HG03175 (cell line): Measurements from ENCODE around the gene MGRN1.
"Not testable (repeated sequence)": the region's sequence is repeated elsewhere in the genome, so short reads cannot be mapped to it uniquely, and the experiment has no call there.

ENCODE experiments used
- ATAC-seq: cut with Tn5 transposase; IDR thresholded peaks from one replicate; pipeline ENCODE4 v1.9.1; 2021; ENCODE audit warnings: mild to moderate bottlenecking, moderate library complexity; ENCODE audit not compliant: unreplicated experiment

The MGRN1 gene

DNA sequence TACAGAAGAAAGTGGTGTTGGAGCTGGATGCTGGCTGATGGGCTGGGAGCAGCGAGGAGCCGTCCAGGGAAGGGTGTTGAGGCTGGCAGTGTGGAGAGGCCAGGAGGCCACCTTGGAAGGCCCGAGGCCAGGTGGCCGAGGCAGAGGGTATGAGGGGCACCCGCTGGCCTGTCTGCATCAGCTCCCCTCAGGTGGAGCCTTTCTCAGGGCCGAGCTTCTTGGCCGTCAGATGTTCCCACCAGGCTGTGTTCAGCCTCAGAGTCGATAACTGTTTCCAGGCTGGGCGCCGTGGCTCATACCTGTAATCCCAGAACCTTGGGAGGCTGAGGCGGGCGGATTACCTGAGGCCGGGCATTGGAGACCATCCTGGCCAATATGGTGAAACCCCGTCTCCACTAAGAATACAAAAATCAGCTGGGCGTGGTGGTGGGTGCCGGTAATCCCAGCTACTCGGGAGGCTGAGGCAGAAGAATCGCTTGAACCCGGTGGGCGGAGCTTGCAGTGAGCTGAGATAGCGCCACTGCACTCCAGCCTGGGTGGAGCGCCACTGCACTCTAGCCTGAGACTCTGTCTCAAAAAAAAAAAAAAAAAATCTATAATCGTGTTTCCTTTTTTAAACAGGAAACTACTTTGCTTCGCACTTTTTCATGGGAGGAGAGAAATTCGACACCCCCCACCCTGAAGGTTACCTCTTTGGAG lies 25.3 kb downstream of the MGRN1 start:
- ATAC-seq = no peak

GRCh38 chr16:4650443-4651074 lies 25.9 kb downstream of the MGRN1 start:
- ATAC-seq = not testable (repeated sequence)

DNA sequence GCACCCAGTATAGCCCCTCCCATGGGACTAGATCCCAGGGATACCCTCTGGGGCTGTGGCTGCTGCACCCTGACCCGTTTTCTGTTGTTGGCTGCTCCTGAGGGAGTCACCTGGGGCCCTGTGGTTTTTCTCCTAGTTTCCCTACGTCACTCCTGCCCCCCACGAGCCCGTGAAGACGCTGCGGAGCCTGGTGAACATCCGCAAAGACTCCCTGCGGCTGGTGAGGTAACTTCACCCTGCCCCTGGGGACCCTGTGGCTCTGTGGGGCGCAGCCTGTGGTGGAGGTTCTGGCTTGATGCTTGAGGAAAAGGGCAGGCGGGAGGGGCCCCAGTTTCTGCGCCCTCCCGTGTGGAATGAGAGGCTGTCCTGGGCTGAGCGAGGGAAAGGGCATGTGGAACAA lies 27.2 kb downstream of the MGRN1 start:
- no peak for ATAC-seq

DNA sequence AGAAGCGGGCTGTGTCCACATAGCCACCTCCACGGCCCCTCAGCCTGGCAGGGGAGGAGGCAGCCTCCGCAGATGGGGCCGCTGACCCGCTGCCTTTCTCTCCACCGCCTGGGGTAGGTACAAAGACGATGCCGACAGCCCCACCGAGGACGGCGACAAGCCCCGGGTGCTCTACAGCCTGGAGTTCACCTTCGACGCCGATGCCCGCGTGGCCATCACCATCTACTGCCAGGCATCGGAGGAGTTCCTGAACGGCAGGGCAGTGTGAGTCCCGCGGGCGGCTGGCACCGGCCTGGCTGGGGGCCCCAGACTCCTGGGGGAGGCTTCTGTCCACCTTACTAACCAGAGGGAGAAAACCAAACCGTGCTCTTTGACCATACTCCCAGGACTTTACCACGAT lies 27.9 kb downstream of the MGRN1 start:
- no peak for ATAC-seq

DNA sequence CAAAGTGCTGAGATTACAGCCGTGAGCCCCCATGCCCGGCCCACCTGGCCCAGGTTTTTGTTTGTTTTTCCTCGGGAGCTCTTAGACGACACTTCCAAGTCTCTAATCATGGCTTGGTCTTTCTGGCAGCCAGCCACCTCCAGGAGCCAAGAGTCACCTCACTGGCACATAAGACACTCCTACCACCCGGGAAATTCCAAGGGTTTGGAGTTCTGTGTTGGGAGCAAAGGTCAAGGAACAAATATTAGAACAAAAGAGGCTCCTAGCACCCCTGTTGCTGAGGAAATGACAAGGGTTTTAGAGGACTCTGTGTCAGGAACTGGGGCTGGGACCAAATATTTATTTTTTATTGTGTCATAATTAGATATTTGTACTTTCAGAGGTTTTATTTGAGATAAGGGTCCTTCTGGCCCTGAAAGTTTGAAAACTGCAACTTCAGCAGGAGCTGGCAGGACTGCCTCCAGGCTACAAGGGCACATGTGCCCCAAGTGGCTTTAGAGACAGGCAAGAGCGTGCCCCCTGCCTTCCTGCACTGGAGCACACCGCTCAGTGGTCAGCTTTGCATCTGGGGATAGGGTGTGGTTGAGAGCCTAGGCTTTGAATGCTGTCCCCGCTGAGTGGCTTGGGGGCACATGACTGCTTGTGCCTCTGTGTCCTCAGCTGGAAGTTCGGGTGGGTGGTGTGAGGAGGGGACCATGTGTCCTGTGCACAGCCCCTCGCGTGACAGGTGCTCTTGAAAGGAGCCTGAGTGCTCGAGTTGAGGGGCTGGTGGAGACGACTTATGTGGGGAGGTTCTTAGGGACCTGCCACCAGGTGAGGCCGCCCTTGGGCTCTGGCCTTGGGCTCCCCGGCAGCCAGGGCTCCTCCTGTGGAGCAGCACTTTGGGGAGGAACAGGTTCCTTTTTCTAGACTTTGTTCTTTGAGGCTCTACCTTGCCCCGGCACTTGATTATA lies 29.7 kb downstream of the MGRN1 start:
- no peak for ATAC-seq

GRCh38 chr16:4654964-4655590 lies 30.5 kb downstream of the MGRN1 start:
- ATAC-seq = no peak

DNA sequence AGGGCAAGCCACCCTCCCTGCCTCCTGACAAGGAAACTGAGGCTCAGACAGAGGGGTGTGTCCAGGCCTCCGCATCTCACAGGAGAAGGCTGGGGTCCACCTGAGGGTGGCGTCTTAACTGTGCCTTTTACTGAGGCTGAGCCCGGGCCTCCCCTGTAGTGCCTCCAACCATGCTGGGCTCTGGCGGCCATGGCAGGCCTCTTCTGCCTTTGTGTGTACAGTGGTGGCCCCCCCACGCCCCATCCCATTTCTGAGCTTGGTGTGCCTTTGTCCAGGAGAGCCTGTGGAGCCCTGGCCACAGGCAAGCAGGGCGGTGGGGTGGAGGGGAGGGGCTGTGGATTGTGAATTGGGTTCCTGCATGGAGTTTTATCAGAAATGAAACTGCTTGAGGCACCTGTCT lies 31.2 kb downstream of the MGRN1 start:
- no peak for ATAC-seq

DNA sequence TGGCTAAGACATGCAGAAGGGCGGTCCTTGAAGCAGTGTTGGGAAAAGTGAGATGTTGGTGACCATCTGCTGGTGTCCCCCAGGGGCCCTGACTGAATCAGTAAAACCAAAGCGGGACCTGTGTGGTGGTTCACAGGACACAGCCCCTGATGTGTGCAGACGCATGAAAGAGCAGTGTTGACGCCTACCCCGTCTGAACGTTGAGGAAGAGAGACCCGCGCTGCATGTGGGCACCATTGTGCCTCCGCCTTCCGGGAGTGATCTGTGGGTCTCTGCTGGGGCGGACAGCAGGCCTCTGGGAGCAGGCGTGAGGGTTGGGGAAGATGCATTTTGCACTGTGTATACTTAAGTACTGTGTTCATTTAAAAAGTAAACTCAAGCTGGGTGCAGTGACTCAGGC lies 31.6 kb downstream of the MGRN1 start:
- no peak for ATAC-seq

GRCh38 chr16:4656695-4657686 lies 32.4 kb downstream of the MGRN1 start:
- no peak for ATAC-seq

- no peak for ATAC-seq
Observed at GRCh38 chr16:4659363-4660353, 35.0 kb downstream of the MGRN1 start.

- ATAC-seq = no peak
Observed at GRCh38 chr16:4660454-4661007, 35.9 kb downstream of the MGRN1 start.

DNA sequence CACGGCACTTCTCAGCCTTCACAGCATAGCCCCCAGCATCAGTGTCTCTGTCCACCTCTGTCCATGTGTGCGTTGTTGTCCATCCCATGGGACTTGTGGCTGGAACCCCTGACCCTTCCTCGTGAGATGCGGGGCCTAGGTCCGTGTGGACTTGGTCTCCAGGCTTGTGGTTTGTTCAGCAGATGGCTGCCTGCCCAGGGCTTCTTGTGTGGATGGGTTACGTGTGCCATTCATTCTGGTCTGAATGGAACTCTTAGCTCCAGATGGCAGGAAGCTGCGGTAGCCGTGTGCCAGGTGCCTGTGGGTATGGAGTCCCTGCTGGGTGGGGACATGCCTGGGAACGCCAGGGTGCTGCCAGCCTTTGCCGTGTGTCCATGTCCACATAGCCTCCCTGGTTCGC lies 37.0 kb downstream of the MGRN1 start:
- no peak for ATAC-seq

- ATAC-seq = no peak
Observed at GRCh38 chr16:4663465-4663776, 38.8 kb downstream of the MGRN1 start.

DNA sequence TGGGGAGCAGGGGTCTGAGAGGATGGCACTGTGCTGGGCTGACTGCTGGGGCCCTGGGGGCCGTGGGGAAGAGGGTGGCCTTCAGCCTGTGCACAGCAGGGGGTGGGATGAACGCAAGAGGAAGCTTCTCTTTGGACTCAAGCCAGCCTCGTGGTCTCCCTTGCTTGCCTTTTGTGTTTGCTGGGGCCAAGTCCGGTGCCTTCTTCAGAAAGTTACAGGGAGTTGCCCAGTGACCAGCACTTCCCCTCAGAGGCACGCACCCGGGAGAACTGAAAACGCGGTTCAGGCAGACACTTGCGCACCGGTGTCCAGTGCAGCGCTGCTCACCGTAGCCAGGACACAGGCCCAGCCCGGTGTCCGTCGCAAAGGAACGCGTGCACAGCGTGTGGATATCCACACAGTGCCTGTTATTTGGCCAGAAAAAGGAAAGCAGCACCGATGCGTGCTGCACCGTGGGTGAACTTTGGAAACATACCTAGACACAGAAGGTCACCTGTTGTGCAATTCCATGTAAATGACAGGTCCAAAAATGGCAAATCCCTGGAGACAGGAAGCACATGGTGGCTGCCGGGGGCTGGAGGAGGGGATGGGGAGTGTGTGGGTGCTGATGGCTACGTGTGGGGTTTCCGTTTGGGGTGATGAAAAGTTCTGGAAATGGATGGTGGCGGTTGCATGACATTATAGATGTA lies 39.3 kb downstream of the MGRN1 start:
- no peak for ATAC-seq

- ATAC-seq = no peak
Observed at GRCh38 chr16:4664538-4665418, 40.2 kb downstream of the MGRN1 start.

GRCh38 chr16:4666537-4667202 lies 42.0 kb downstream of the MGRN1 start:
- no peak for ATAC-seq
